ENCODE measurements around the gene CCDC74B.
"Not testable (repeated sequence)": the region's sequence is repeated elsewhere in the genome, so short reads cannot be mapped to it uniquely, and the experiment has no call there.

CCDC74B gene

GRCh38 chr2:130143266-130144039, 1.5 kb downstream of the CCDC74B start:
- not testable (repeated sequence) for DNase-seq

- not testable (repeated sequence) for DNase-seq
Measured at GRCh38 chr2:130142396-130143265, 2.3 kb downstream of the CCDC74B start.

GRCh38 chr2:130141645-130142370, 3.1 kb downstream of the CCDC74B start:
- DNase-seq, result not testable (repeated sequence)

- not testable (repeated sequence) for DNase-seq
Measured at GRCh38 chr2:130141002-130141401, 3.9 kb downstream of the CCDC74B start.

GRCh38 chr2:130140516-130140915, 4.4 kb downstream of the CCDC74B start:
- DNase-seq, result not testable (repeated sequence)

- DNase-seq, result not testable (repeated sequence)
Measured at GRCh38 chr2:130139331-130140280, 5.3 kb downstream of the CCDC74B start.

- DNase-seq, result not testable (repeated sequence)
Measured at GRCh38 chr2:130138841-130139251, 6.1 kb downstream of the CCDC74B start.

GRCh38 chr2:130138326-130138725, 6.6 kb downstream of the CCDC74B start:
- DNase-seq, result not testable (repeated sequence)

GRCh38 chr2:130137118-130137517, 7.8 kb downstream of the CCDC74B start:
- not testable (repeated sequence) for DNase-seq

- not testable (repeated sequence) for DNase-seq
Measured at GRCh38 chr2:130136546-130136945, 8.4 kb downstream of the CCDC74B start.

- DNase-seq, result no peak
Measured at GRCh38 chr2:130135692-130136541, 9.0 kb downstream of the CCDC74B start.

GRCh38 chr2:130129120-130129829, 15.6 kb downstream of the CCDC74B start, which contains the start of gene POTEF:
Gene POTEF (minus strand): TSS chr2:130129222. CDS start chr2:130120515, 8,707 bp downstream.
- DNase-seq, result peak; percentile 93

GRCh38 chr2:130128464-130128863, 16.4 kb downstream of the CCDC74B start:
- DNase-seq, result not testable (repeated sequence)

GRCh38 chr2:130127726-130128125, 17.2 kb downstream of the CCDC74B start:
- not testable (repeated sequence) for DNase-seq

- DNase-seq, result not testable (repeated sequence)
Measured at GRCh38 chr2:130120924-130121323, 24.0 kb downstream of the CCDC74B start.

GRCh38 chr2:130102597-130103363, 42.1 kb downstream of the CCDC74B start:
- peak; percentile 42 for DNase-seq

Measured in NCI-H2227 treated with DMSO at 0.1 percent for 48 hours (cell line).